Astrocyte (in vitro differentiated cells and primary cell): Measurements from ENCODE around the gene TARDBP. TPM values are rescaled to one million over a fixed set of nuclear protein-coding genes. Genes with fewer than 3 reads are reported as not detected.
"Not testable (repeated sequence)": the region's sequence is repeated elsewhere in the genome, so short reads cannot be mapped to it uniquely, and the experiment has no call there.

Experiments
- DNase-seq: peaks from one replicate; pipeline ENCODE4 v3.0.0-alpha.2; 2010; ENCODE audit warnings: low read depth
- FAIRE-seq: peaks from 2 replicates; lab custom pipeline; 2011; peaks lifted over from hg19 to GRCh38; lab: Jason Lieb, UNC
- H2AFZ ChIP-seq: 2 replicates; pipeline ENCODE4 v1.6.0; 2012; ENCODE audit warnings: low read depth, low read length, inconsistent platforms
- H3K27ac ChIP-seq: 2 replicates; pipeline ENCODE4 v1.5.1; 2011; ENCODE audit warnings: low read depth, low read length, inconsistent platforms
- H3K27me3 ChIP-seq: 2 replicates; pipeline ENCODE4 v1.6.0; 2011; ENCODE audit warnings: low read length, inconsistent platforms; ENCODE audit not compliant: insufficient read depth
- H3K36me3 ChIP-seq: 2 replicates; pipeline ENCODE4 v1.5.1; 2011; ENCODE audit warnings: low read length, inconsistent platforms; ENCODE audit not compliant: insufficient read depth
- H3K4me1 ChIP-seq: 2 replicates; pipeline ENCODE4 v1.5.1; 2011; ENCODE audit warnings: low read length, inconsistent platforms; ENCODE audit not compliant: insufficient read depth
- H3K4me2 ChIP-seq: 2 replicates; pipeline ENCODE4 v1.6.0; 2012; ENCODE audit warnings: low read length, inconsistent platforms
- H3K4me3 ChIP-seq: 2 replicates; pipeline ENCODE4 v1.5.1; 2011; ENCODE audit warnings: low read depth, mild to moderate bottlenecking, low read length, inconsistent platforms; ENCODE audit not compliant: insufficient read depth
- H3K79me2 ChIP-seq: 2 replicates; pipeline ENCODE4 v1.6.0; 2012; ENCODE audit warnings: mild to moderate bottlenecking, low read length, inconsistent platforms; ENCODE audit not compliant: insufficient read depth
- H3K9ac ChIP-seq: 2 replicates; pipeline ENCODE4 v1.6.0; 2012; ENCODE audit warnings: mild to moderate bottlenecking, low read length, inconsistent platforms
- H3K9me3 ChIP-seq: 2 replicates; pipeline ENCODE4 v1.5.1; 2012; ENCODE audit warnings: low read depth, mild to moderate bottlenecking, low read length, inconsistent platforms; ENCODE audit not compliant: insufficient read depth
- H4K20me1 ChIP-seq: 2 replicates; pipeline ENCODE4 v1.6.0; 2012; ENCODE audit warnings: low read length, inconsistent platforms; ENCODE audit not compliant: insufficient read depth
- H3K27ac Mint-ChIP-seq: one replicate; pipeline ENCODE4 v1.8.0; 2021; ENCODE audit warnings: mild to moderate bottlenecking, mixed read lengths; ENCODE audit not compliant: unreplicated experiment
- H3K27me3 Mint-ChIP-seq: one replicate; pipeline ENCODE4 v1.8.0; 2021; ENCODE audit warnings: low read depth, mixed read lengths; ENCODE audit not compliant: unreplicated experiment
- H3K36me3 Mint-ChIP-seq: one replicate; pipeline ENCODE4 v1.8.0; 2021; ENCODE audit warnings: low read depth, mixed read lengths; ENCODE audit not compliant: unreplicated experiment
- H3K4me1 Mint-ChIP-seq: one replicate; pipeline ENCODE4 v1.8.0; 2021; ENCODE audit warnings: low read depth, mixed read lengths; ENCODE audit not compliant: unreplicated experiment
- H3K4me3 Mint-ChIP-seq: one replicate; pipeline ENCODE4 v1.8.0; 2021; ENCODE audit warnings: mild to moderate bottlenecking, moderate library complexity, mixed read lengths; ENCODE audit not compliant: unreplicated experiment
- H3K9me3 Mint-ChIP-seq: one replicate; pipeline ENCODE4 v1.8.0; 2021; ENCODE audit warnings: mild to moderate bottlenecking, mixed read lengths; ENCODE audit not compliant: unreplicated experiment
- EZH2 ChIP-seq: IDR thresholded peaks from 2 replicates; pipeline ENCODE4 v1.6.1; 2012; ENCODE audit warnings: mild to moderate bottlenecking, low read length, inconsistent platforms; ENCODE audit not compliant: insufficient read depth
- total RNA-seq: library from RNA; stranded (reverse); gene quantifications from 2 replicates; pipeline ENCODE4 v1.2.1, GENCODE V29; 2021
- TF ChIP-seq, protein P1 (sequence below): IDR thresholded peaks from 2 replicates; pipeline ENCODE4 v1.5.1; 2011; ENCODE audit warnings: low read depth, mild to moderate bottlenecking, inconsistent platforms, low read length, moderate library complexity; ENCODE audit not compliant: insufficient read depth

TARDBP gene
- total RNA-seq, 1 donor from 2014 or later = 148 TPM

DNA sequence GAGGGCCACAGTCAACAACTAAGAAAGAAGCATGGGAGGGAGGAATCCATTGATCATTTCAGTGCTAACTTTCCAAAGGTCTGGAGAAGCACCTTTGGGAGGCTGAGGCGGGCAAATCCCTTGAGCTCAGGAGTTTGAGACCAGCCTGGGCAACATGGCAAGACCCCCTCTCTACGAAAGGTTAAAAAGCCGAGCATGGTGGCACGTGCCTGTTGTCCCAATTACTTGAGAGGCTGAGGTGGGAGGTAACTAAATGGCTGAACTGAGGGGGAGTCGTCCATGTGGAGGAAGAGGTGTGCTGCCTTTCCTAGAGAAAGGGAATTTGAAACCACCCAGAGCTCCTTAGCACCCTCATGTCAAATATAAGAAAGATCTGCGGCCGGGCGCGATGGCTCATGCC, 18.4 kb downstream of the TARDBP start:
- Mint-ChIP-seq H3K4me3 (no peak overlapping the region), H3K9me3 (no peaks in the 10 kb centered on the region), H3K27ac (no peak overlapping the region), H3K4me1 (peaks cover 4% of the 10 kb centered on the region), H3K27me3 (no peaks in the 10 kb centered on the region), H3K36me3 (peaks cover 17% of the 10 kb centered on the region)
- no peak for TF ChIP-seq EZH2
- TF ChIP-seq, protein P1, sequence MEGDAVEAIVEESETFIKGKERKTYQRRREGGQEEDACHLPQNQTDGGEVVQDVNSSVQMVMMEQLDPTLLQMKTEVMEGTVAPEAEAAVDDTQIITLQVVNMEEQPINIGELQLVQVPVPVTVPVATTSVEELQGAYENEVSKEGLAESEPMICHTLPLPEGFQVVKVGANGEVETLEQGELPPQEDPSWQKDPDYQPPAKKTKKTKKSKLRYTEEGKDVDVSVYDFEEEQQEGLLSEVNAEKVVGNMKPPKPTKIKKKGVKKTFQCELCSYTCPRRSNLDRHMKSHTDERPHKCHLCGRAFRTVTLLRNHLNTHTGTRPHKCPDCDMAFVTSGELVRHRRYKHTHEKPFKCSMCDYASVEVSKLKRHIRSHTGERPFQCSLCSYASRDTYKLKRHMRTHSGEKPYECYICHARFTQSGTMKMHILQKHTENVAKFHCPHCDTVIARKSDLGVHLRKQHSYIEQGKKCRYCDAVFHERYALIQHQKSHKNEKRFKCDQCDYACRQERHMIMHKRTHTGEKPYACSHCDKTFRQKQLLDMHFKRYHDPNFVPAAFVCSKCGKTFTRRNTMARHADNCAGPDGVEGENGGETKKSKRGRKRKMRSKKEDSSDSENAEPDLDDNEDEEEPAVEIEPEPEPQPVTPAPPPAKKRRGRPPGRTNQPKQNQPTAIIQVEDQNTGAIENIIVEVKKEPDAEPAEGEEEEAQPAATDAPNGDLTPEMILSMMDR = no peak
- peaks cover 24% of the 10 kb centered on the region for H3K36me3 ChIP-seq
- no peaks in the 10 kb centered on the region for H3K27me3 ChIP-seq
- no peak overlapping the region for H3K27ac ChIP-seq
- no peak overlapping the region for H2AFZ ChIP-seq
- no peak overlapping the region for H3K9ac ChIP-seq
- DNase-seq (no peak), FAIRE-seq (no peak)
- H4K20me1 ChIP-seq = peaks cover 20% of the 10 kb centered on the region
- H3K9me3 ChIP-seq = no peaks in the 10 kb centered on the region
- H3K4me3 ChIP-seq = no peak overlapping the region
- H3K4me2 ChIP-seq = no peak overlapping the region
- no peaks in the 10 kb centered on the region for H3K4me1 ChIP-seq
- peaks cover 5% of the 10 kb centered on the region for H3K79me2 ChIP-seq

GRCh38 chr1:11031624-11032262, 19.3 kb downstream of the TARDBP start:
- Histone ChIP-seq H4K20me1 (peaks cover 14% of the 10 kb centered on the region), H3K9me3 (no peaks in the 10 kb centered on the region), H3K27ac (no peak overlapping the region), H3K4me1 (no peaks in the 10 kb centered on the region), H3K9ac (no peak overlapping the region), H3K27me3 (no peaks in the 10 kb centered on the region), H3K79me2 (peaks cover 3% of the 10 kb centered on the region), H3K4me3 (no peak overlapping the region), H3K36me3 (peaks cover 16% of the 10 kb centered on the region), H2AFZ (no peak overlapping the region), H3K4me2 (no peak overlapping the region)
- Mint-ChIP-seq H3K36me3 (peaks cover 12% of the 10 kb centered on the region), H3K27ac (no peak overlapping the region), H3K4me3 (no peak overlapping the region), H3K4me1 (no peaks in the 10 kb centered on the region), H3K9me3 (no peaks in the 10 kb centered on the region), H3K27me3 (no peaks in the 10 kb centered on the region)
- FAIRE-seq (no peak), DNase-seq (no peak)
- TF ChIP-seq, protein P1 = no peak
- no peak for TF ChIP-seq EZH2

DNA sequence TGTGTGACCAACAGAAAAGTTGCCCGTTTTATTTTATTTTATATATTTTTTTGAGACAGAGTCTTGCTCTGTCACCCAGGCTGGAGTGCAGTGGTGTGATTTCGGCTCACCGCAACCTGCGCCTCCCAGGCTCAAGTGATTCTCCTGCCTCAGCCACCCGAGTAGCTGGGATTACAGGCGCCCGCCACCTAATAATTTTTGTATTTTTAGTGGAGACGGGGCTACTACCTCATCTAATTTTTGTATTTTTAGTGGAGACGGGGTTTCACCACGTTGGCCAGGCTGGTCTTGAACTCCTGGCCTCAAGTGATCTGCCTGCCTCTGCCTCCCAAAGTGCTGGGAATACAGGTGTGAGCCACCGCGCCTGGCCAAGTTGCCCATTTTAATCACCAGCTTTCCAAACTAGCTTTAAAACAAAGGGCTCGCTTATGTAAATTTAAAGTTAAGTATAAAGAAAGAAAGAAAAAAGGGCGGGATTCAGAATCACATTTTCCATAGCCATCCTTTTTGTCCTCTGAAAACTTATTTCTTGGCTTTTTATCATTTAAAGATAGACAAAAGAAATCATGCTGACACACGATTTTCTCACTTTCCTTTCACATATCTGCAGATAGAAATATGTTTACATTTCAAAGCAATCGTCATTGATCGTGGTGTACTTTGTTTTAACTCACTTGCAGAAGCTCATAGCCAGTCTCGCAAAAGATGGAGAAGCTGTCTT, 24.7 kb downstream of the TARDBP start:
- not testable (repeated sequence) for H3K4me3 Mint-ChIP-seq, H3K79me2 ChIP-seq, H3K9me3 Mint-ChIP-seq, H3K9ac ChIP-seq, H3K36me3 Mint-ChIP-seq, H3K36me3 ChIP-seq, H3K4me1 ChIP-seq, H4K20me1 ChIP-seq, DNase-seq, H3K27me3 Mint-ChIP-seq, H2AFZ ChIP-seq, H3K27ac ChIP-seq, FAIRE-seq, H3K4me2 ChIP-seq, H3K27me3 ChIP-seq, H3K4me1 Mint-ChIP-seq, H3K9me3 ChIP-seq, H3K27ac Mint-ChIP-seq, H3K4me3 ChIP-seq
